Skin epidermis (tissue), 12 donors: Measurements from ENCODE around the gene TMEM132D.

ENCODE experiments used
- H3K27ac ChIP-seq, 21 experiments: fragments of 200-600 bp; sonication (generic) in 11 of 21; one replicate each; pipeline ENCODE4 v1.5.0; 2020; ENCODE audit warnings: mild to moderate bottlenecking in 3 of 21, inconsistent platforms in 2 of 21, moderate library complexity in 2 of 21
- H3K4me3 ChIP-seq, 7 experiments: fragments of 200-600 bp; sonication (generic) in 2 of 7; one replicate each; pipeline ENCODE4 v1.5.0; 2020; ENCODE audit warnings: inconsistent platforms in 2 of 7, mild to moderate bottlenecking in 2 of 7, moderate library complexity in 1 of 7

Gene TMEM132D

DNA sequence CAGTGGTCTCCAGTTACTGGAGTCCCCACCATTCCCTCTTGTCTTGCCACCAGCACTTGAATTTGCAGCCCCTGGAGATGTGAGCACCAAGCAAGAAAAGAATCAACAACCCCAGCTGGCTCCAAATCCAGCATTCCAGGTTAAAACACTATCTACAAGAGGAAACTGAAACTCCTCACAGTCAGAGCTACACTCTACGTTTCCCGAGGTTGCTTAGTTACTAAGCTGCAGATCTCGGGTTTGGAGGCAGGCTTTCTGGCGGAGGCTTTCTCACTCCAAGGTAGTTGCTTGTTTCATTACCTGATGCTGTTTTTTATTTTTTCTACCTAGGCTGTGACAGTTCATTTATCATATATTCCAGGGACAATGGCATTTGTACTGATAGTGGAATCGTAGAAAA is 802.4 kb downstream of the TMEM132D start:
- no peak overlapping the region for H3K4me3 ChIP-seq
- H3K27ac ChIP-seq, result no peak overlapping the region

DNA sequence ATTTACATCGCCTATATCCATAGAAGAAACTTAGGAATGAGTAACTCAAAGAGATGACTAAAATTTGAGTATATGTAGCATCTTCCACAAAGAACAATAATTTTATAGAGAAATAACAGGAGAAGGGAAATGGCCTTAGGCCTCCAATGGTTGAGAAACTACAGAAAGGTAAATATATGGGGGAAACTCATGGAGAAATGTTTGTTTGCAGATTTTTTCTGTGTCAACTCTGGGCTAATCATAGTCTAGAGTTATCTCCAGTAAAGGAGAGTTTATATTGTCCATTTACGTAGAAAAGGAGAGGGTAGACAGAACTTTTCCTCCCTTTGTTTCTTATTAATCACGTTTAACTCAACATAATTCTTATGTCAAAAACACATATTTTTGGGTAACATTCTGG is 806.4 kb downstream of the TMEM132D start:
- Histone ChIP-seq H3K4me3 (no peak overlapping the region), H3K27ac (no peak overlapping the region)

DNA sequence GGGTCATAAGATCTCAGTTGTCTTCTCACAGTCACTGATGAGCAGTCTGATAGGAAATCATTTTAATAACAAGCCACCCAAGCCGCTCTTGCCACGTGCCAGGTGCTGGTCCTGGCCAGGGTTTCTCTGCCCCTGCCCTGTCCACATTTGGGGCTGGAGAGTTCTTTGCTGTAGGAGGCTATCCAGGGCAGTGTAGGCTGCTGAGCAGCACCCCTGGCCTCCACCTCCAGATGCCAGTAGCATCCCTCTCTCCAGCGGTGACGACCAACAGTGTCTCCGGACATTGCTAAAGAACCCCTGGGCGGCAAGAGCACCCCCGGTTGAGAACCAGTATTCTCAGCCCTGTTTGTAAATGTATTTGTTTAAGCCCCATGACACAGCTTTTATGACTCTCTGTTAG is 806.9 kb downstream of the TMEM132D start:
- Histone ChIP-seq H3K4me3 (no peak overlapping the region), H3K27ac (no peak overlapping the region)

DNA sequence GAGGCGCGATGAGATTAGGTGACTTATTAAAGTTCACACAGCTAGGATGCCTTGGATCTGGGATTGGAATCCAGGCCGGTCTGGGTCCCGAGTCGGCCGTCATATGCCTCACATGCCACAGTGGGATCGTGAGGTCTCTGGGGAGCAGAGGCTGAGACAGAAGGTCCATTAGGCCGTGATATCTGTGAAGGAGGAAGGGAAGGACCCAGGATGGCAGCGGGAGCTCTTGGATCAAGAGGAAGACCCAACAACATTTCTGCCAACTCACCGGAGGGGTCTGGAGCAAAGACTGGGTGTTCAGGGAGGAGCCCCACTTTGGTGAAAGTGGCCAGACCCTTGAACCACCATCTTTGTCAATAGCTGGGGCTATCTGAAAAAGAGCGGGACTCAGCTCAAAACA is 807.6 kb downstream of the TMEM132D start:
- Histone ChIP-seq H3K27ac (no peak overlapping the region), H3K4me3 (no peak overlapping the region)

DNA sequence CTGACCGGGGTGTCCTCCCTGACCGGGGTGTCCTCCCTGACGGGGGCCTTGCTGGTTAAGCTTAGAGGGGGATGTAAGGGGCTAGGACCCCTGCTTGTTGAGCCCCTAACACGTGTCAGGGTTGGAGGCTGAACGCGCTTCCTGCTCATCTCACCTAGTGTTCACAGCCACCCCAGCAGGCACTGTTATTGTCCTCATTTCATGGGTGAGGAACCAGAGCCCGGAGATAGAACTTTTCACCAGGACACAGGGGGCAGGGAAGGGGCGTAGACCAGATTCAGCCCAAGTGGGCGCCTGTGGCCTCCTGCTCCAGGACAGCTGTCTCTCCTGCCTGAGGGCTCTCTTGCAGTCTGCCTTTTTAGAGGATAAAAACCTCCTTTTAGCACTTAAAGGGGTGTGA is 814.2 kb downstream of the TMEM132D start:
- no peak overlapping the region for H3K27ac ChIP-seq

DNA sequence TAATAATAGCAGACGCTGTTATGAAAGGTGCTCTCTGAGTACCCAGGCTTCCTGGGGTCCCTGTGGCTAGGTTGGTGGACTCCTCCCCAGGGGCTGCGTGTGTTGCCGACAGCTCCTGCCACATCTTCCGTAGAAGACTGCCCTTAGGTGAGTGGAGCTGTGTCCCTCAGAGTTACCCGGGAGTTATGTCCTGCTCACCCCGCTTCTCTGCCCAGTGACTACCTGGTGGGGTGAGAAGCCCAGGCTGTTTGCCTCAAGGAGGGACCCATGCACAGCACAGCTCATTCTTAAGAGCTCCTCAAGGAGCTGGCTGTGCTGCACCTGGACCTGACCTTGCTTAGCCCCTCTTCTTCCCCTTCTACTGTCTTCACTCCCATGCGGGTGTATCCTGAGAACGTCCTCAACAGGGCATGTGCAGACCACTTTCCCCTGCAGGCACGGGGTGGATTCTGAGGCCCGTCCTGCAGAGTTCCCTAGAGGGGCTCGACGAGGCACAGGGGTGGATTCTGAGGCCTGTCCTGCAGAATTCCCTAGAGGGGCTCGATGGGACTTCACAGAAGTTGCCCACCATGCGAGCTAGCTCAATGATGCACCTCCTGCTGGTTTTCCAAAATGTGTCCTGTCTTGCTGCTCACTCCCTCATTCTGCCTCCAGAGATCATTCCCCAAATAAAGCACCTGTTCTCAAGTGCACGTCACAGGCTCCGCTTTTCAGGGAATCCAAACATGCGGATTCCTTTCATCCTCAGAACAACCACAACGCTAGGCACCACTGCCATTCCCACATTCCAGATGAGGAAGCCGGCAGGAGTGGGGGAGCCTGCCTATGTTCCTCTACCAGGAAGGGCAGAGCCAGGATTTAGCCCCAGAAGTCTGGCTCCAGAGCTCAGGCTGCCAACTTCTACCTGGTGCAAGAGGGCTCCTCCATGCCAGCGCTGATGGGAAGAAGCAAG is 818.7 kb downstream of the TMEM132D start:
- Histone ChIP-seq H3K4me3 (no peak overlapping the region), H3K27ac (no peak overlapping the region)

More for the DNA sequence above, 814.2 kb downstream of the TMEM132D start:
- no peak overlapping the region for H3K4me3 ChIP-seq

DNA sequence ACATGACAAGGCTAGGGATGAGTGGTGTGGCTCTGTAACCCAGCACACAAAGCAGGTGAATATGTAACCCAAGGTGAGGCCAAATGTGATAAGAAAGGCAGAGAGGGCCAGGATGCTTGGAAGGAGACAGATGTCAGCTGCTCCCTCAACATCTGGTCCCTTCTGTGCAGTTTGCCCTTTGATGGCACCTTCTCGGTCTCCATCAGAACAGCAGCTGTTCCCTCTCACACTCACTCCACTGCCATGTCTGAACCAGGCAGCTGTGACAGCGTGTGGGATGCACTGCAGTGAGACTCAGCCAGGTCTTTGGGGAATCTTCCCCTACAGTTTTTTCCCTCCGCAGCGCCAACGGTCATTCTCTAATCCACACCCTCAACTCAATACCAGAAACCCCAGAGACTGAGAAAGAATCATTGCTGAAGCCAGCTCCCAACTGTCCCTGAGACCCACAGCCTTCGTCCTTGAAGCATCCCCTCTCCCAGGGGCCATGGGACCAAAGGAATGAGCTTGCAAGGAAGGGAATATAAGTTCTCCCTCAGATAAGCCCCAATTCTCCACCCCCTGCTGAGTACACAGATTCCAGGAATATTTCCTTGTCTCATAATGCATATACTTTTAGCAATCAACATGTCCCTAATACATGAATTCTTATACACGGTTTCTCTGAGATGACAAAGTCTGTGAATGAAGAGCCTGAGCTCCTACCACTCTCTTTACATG is 820.5 kb downstream of the TMEM132D start:
- no peak overlapping the region for H3K4me3 ChIP-seq
- no peak overlapping the region for H3K27ac ChIP-seq

DNA sequence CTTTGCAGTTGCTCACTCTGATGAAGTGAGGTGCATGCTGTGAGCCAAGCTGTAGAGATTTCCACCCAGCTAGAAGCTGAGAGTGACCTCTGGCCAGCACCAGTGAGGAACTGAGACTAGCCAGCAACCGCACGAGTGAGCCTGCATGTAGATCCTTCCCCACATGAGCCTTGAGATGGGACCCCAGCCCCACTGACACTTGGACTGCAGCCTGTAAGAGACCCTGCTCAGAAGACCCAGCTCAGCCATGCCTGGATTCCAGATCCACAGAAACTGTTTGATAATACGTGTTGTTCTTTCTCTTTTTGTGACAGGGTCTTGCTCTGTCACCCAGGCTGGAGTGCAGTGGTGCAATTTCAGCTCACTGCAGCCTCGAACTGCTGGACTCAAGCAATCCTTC is 821.4 kb downstream of the TMEM132D start:
- Histone ChIP-seq H3K27ac (no peak overlapping the region), H3K4me3 (no peak overlapping the region)

DNA sequence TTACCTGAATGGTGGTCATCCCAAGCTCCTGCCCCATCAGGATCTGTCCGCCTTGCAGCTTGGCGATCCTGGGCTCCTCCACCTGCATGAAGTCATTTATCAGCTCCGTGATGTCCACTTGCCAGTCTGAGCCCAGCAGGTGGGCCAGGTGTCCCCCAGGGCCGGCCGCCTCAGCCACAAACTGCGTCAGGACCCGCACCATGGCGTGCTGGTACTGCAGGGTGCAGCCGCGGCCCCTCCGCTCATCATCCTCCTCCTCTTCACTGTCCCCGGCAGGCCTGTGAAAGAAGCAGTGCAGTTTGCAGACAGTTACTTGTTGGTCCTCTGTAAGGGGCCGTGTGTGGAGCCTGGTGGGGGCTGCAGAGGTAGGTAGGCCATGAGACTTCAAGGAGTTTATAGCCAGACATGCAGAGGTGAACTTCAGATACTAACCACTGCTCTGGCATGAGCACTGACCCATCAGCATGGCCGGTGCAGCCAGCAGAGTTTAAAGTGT is 822.0 kb downstream of the TMEM132D start:
- H3K4me3 ChIP-seq, result no peak overlapping the region
- no peak overlapping the region for H3K27ac ChIP-seq

DNA sequence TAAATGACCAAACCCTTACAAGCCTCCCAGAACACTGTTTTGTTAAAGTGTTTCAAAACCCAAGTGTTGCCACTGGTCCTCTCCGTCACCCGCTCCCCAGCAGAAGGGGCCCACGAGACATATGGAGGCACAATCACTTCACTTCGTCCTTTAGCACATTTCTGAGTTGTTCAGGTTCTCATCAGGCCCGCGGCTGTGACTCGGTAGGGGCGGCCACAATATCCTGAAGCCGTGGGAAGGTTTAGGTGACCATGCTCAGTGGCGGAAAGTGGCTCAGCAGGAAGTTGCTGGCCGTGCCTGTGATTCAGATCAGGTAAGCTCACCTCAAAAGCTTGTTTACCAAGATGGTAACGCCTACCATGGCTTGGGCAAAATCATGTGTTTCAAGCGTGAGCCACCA is 823.0 kb downstream of the TMEM132D start:
- Histone ChIP-seq H3K27ac (no peak overlapping the region), H3K4me3 (no peak overlapping the region)

DNA sequence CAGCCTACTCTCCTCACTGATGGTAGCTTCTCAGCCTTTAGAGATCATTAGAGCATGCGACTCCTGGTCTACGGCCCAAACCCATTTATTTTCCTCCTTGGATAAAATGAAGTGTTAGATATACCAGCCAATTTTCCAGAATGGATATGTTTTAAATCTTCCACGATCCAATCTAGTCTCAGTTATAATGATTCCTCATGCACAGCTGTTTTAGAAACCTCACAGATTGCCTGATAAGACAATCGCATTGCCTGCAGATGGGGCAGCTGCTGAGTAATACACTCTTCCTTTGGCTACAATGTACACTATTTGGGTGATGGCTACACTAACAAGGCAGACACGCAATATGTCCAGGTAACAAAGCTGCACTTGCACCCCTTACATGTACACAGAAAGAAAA is 823.4 kb downstream of the TMEM132D start:
- Histone ChIP-seq H3K27ac (no peak overlapping the region), H3K4me3 (no peak overlapping the region)

DNA sequence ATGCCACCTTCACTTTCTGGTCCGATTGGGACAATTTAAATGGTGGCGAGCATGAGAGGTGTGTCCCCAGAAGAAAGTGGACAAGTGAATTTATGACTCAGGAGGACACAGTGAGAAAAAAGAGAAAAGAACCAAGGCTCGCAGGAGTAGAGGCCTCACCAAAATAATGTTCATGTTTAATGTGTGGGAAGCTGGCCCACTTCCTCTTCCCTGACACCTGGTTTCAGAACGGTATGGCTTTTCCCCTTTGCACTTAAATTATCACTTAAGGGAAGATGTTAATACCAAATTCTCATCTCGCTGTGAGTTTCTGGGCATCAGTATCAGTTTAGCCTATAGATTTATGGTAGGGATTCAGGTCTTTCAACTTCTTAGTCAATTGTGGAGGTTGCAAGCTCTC is 824.1 kb downstream of the TMEM132D start:
- no peak overlapping the region for H3K27ac ChIP-seq

DNA sequence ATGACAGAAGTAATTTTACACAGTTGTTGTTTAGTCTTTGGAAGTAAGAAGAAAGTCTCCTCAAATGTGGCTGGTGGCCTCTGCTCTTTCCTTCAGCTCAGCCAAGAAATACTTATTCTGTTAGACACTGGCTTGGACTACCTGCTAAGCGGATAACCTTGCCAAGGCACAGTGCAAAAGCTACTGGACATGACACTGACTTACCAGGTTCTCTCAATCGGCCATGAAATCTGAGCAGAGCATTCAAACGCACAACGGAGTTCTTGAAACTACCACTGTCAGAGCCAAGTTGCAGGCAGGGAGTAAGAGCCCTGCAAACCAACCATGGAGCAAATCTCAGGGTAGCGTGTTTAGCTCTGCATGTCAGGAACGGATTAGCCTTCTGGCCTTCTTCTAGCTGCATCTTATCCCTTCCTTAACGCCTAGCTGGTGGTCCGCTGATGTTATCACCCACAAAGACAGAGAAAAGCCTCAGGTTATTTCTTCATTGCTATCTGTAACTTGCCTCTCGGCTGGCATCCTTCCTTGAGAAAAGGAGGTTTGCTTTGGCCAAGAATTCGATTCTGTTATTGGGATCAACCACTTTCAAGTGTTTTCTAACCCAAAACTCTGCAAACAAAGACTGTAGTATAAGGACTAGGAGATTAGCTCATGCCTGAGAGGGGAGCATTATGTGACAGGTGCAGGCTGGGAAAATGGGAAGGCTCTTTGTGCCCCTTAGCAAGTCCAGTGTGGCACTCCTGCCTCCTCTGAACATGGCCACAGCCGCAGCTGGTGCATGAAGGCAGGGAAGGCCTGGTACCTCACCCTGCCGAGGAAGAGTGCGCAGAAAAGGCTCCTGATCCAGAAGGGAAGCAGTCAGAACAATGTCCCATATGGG is 827.1 kb downstream of the TMEM132D start:
- H3K4me3 ChIP-seq, result no peak overlapping the region
- no peak overlapping the region for H3K27ac ChIP-seq

More for the DNA sequence above, 824.1 kb downstream of the TMEM132D start:
- no peak overlapping the region for H3K4me3 ChIP-seq

DNA sequence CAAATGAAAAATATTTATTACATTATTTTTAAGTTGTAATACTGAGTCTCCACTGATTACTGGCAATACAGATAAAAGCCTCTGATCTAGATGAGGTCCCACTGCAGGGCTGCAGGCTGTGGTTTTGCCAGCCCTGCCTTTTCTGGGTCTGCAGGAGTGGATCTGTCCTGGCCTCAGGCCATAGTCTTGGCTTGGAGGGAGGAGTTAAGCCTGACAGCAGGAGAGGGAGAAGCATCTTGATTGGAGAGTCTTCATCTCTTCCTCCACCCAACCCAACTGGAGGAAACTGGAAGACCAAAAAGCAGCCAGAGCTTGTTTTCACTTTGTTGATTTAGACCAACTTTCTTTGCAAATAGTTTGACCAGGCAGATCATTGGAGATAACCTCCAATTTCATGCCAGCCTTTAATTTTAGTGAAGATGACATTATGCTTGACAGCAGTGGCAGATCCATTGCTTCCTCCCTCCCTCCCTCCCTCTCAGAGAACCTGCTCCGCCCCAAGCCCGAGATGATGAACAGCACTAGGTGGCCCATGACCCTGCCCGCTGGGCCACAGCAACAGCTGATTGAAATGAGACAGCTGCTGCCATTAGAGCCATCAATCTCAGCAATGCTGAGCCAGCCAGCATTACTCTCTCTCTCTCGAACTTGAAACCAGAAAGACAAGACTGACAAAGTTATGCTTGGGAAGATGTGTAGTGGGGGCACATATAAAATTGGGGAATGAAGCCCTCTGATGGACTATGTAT is 828.2 kb downstream of the TMEM132D start:
- H3K27ac ChIP-seq, result no peak overlapping the region
- no peak overlapping the region for H3K4me3 ChIP-seq

DNA sequence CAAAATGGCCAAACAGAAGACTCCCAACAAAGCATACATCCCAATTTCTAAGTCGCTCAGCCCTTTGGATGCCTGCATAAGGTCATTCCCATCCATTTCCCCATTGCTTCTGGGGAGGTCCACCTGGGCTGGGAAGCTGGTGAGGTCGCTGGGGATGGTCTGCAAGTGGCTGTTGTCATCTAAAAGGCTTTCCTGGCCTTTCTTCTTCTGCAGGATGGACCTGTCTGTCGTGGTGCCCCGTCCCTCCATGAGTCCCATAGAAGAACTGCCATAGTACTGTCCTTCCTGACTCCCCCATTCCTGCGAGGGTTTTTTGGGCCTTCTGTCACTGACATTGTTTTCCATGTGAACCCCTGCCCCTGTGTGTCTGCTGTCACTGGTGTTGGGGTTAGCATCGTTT is 829.4 kb downstream of the TMEM132D start:
- Histone ChIP-seq H3K4me3 (no peak overlapping the region), H3K27ac (no peak overlapping the region)

DNA sequence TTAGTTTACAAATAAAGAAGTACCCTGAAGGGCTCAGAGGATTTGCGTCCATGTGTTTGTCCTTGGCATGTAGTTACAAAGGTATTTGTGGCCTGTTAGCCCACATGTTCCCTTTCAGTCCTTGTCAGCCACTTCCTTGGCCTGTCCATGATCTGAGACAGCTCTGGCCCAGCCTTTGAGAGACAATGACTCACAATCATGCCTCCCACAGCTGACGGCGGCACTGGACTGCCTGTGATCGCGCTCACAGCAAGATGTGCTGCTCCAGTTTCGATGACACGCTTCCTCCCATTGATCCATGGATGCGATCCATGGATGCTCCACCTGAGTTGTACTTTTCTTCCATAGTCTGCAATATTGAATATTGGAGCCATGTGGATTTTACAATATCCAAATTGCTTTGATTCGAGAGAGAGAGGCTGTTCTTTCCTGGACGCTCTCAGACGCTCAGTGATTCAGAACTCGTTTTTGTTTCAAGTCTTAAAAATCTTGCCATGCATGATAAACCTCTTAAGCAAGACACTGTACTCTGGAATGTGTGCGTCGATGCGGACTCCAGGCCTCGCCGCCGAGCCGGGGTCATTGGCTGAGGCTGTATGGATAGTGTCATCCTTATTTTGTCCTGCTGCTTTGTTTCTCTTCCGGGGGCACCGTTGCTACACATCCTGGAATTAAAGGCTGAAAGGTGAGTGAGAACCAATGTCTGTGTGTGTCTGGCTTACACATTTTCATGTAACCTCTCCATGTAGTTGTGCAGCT is 830.5 kb downstream of the TMEM132D start:
- Histone ChIP-seq H3K4me3 (no peak overlapping the region), H3K27ac (no peak overlapping the region)

DNA sequence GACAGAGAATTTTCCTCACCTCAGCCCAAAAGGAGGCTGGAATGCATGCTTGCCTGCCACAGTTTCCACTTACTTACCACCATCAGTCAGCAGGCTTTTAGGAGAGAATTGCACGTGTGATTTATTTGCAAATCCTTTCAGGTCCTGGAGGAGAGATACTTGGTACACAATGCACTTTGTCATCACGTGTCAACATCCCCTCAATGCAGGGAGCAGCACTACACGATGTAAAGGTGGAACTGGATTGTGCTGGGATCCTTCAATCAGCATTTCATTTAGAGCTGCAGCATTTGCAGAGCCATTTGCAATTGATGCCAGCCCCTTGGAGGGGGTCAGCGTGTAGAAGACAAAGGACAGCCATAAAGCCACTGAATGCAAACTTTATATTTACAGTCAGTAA is 832.5 kb downstream of the TMEM132D start:
- no peak overlapping the region for H3K27ac ChIP-seq
- no peak overlapping the region for H3K4me3 ChIP-seq

DNA sequence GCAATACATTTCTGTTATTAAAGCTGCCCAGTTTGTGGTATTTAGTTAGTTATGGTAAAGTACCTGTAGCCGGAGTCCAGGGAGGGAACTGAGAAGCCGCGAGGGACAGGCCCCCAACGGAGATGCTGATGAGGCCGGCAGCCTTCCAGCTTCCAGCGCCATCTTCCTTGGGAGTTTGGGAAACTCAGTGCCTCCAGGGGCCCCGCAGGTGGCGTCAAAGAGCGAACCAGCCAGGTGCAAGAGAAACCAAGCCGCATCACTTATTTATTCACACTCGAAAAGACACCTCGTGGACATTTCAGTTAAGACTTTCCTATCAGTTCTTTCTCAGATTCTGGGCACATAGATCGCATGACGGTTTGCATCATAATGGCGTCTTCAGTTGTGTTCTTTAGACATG is 833.9 kb downstream of the TMEM132D start:
- H3K4me3 ChIP-seq, result no peak overlapping the region
- no peak overlapping the region for H3K27ac ChIP-seq

DNA sequence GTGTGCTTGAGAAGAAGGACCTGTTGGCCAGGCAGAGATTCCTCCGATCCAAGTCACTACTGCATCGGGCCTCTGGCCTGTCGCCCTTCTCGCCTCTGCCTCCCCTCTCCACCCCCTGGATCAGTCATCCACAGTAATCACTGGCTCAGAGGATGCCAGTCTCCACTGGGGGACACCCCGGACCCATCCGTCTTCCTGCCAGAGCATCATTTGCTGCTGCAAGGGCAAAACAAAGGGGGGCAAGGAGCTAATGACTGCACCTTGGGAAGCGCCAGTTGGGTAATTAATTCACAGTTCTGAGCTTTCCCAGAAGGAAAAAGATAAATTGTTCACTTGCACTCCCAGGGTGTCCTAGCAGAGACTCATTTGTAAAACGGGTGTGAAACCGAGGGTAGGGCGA is 835.1 kb downstream of the TMEM132D start:
- no peak overlapping the region for H3K27ac ChIP-seq
- H3K4me3 ChIP-seq, result no peak overlapping the region
